Sigmoid colon (tissue), 7 donors: Measurements from ENCODE around the gene NFX1. TPM values are rescaled to one million over a fixed set of nuclear protein-coding genes. Genes with fewer than 3 reads are reported as not detected.

Source experiments
- DNase-seq: peaks from one replicate; pipeline ENCODE4 v3.0.0-alpha.2; 2019
- H3K27ac ChIP-seq, 4 donors: fragments of 200-600 bp; sonication (generic); one replicate each; pipeline ENCODE4 v1.5.1; 2016 to 2019; ENCODE audit warnings: mild to moderate bottlenecking in 1 of 4
- H3K27me3 ChIP-seq, 3 donors: fragments of 200-600 bp; sonication (generic); one replicate each; pipeline ENCODE4 v1.5.1; 2019; ENCODE audit warnings: mild to moderate bottlenecking in 1 of 3
- H3K36me3 ChIP-seq, 4 donors: fragments of 200-600 bp; sonication (generic); one replicate each; pipeline ENCODE4 v1.5.1; 2016 to 2019
- H3K4me1 ChIP-seq, 4 donors: fragments of 200-600 bp; sonication (generic); one replicate each; pipeline ENCODE4 v1.5.1; 2017 to 2019
- H3K4me3 ChIP-seq, 4 donors: fragments of 200-600 bp; sonication (generic); one replicate each; pipeline ENCODE4 v1.5.1; 2017 to 2019; ENCODE audit warnings: mild to moderate bottlenecking in 2 of 4, moderate library complexity in 1 of 4
- H3K9me3 ChIP-seq, 4 donors: fragments of 200-600 bp in 3 of 4; sonication (generic) in 3 of 4; one replicate each; pipeline versions ENCODE4 v1.5.1 to v1.6.1; 2013 to 2019
- CTCF ChIP-seq, 4 experiments: fragments of 450-650 bp in 3 of 4; fragments of 200-600 bp in 1 of 4; IDR thresholded peaks; one replicate each; pipeline ENCODE4 v1.5.1; 2016 to 2019; ENCODE audit warnings: antibody characterized with exemption in 4 of 4, mild to moderate bottlenecking in 3 of 4, moderate library complexity in 2 of 4
- EP300 ChIP-seq, 4 donors: sonication (generic); formaldehyde crosslinking; IDR thresholded peaks; one replicate each; pipeline ENCODE4 v1.6.1; 2017; ENCODE audit warnings: antibody characterized with exemption in 4 of 4
- POLR2A ChIP-seq, 2 donors: fragments of 450-650 bp; IDR thresholded peaks; one replicate each; pipeline ENCODE4 v1.6.1; 2016; ENCODE audit warnings: antibody characterized with exemption in 2 of 2, mild to moderate bottlenecking in 2 of 2, moderate library complexity in 2 of 2
- POLR2AphosphoS5 ChIP-seq, 4 donors: sonication (generic); formaldehyde crosslinking; IDR thresholded peaks; one replicate each; pipeline ENCODE4 v1.6.1; 2017; ENCODE audit warnings: antibody characterized with exemption in 4 of 4
- WGBS, 2 donors: extraction: QIAGEN DNeasy Blood & Tissue Kit; methylation state at CpG; one replicate each; pipeline ENCODE4 v1.1.7; 2013; 5-methylcytosine and 5-hydroxymethylcytosine counted together
- intact Hi-C: fragments of 100-400 bp; cut with DNase I; formaldehyde crosslinking; loops from one replicate; pipeline ENCODE4 v1.15.1; 2023
- polyA plus RNA-seq, 3 donors: library from polyadenylated mRNA; stranded (reverse); fragments of 200-250 nt; gene quantifications; one replicate each; pipeline ENCODE4 v1.2.3, GENCODE V29; 2013
- total RNA-seq, 4 donors: library from RNA; depleted of rRNA; stranded (reverse); fragments of >200 nt; gene quantifications; one replicate each; pipeline ENCODE4 v1.1.0, GENCODE V29; 2016
- donor health status: healthy with polysubstance abuse.
- donor health status: Bipolar disorder and iron deficiency.
- donor health status: healthy.

Gene NFX1
- total and polyA plus RNA-seq, 7 donors = 15.7 to 40.7 (median 34.3) TPM

GRCh38 chr9:33265211-33265865 is 25.0 kb upstream of the NFX1 start:
- Histone ChIP-seq H3K9me3 (no peaks in the 10 kb centered on the region), H3K36me3 (peaks cover 7 to 62% (median 18%) of the 10 kb centered on the region in 4 donors)
- WGBS, 2 donors = 18 to 23% methylated on average over 13 of the region's 13 CpGs

GRCh38 chr9:33267151-33267767 is 23.1 kb upstream of the NFX1 start:
- Histone ChIP-seq H3K27ac (no peak overlapping the region), H3K4me3 (no peak overlapping the region), H3K36me3 (peaks cover 14 to 62% (median 20%) of the 10 kb centered on the region in 4 donors), H3K9me3 (no peaks in the 10 kb centered on the region), H3K27me3 (no peaks in the 10 kb centered on the region), H3K4me1 (peaks cover 0 to 38% (median 22%) of the 10 kb centered on the region in 4 donors)
- intact Hi-C loops = no loop called here
- DNase-seq = no peak
- no peak for TF ChIP-seq CTCF (IDR thresholded peaks at IDR 0.05)
- no peak for TF ChIP-seq POLR2AphosphoS5 (IDR thresholded peaks at IDR 0.05)
- TF ChIP-seq EP300 (IDR thresholded peaks at IDR 0.05) = no peak
- TF ChIP-seq POLR2A (IDR thresholded peaks at IDR 0.05) = no peak

More at GRCh38 chr9:33265211-33265865, 25.0 kb upstream of the NFX1 start:
- DNase-seq = peak; percentile 72
- Histone ChIP-seq H3K27me3 (no peaks in the 10 kb centered on the region), H3K27ac (peak overlapping the region; percentile 89 to 95 (median 94)), H3K4me1 (peaks cover 0 to 38% (median 22%) of the 10 kb centered on the region in 4 donors), H3K4me3 (peak overlapping the region; percentile 60 to 96 (median 80))
- intact Hi-C loops = no loop called here
- TF ChIP-seq EP300 (IDR thresholded peaks at IDR 0.05) (no peak), POLR2AphosphoS5 (IDR thresholded peaks at IDR 0.05) (no peak), POLR2A (IDR thresholded peaks at IDR 0.05) (no peak)

- no peak for DNase-seq
- Histone ChIP-seq H3K36me3 (peaks cover 14 to 89% (median 27%) of the 10 kb centered on the region in 4 donors), H3K9me3 (no peaks in the 10 kb centered on the region), H3K27ac (no peak overlapping the region), H3K4me1 (peaks cover 0 to 26% (median 13%) of the 10 kb centered on the region in 4 donors), H3K27me3 (no peaks in the 10 kb centered on the region), H3K4me3 (no peak overlapping the region)
- 97% methylated on average over 3 of the region's 3 CpGs for WGBS, 2 donors
- intact Hi-C loops = no loop called here
- no peak for TF ChIP-seq CTCF (IDR thresholded peaks at IDR 0.05)
- no peak for TF ChIP-seq EP300 (IDR thresholded peaks at IDR 0.05)
- no peak for TF ChIP-seq POLR2A (IDR thresholded peaks at IDR 0.05)
- no peak for TF ChIP-seq POLR2AphosphoS5 (IDR thresholded peaks at IDR 0.05)
These were observed 20.2 kb upstream of the NFX1 start for GRCh38 chr9:33270146-33270545.

GRCh38 chr9:33272061-33272460 is 18.3 kb upstream of the NFX1 start:
- intact Hi-C loops = no loop called here
- Histone ChIP-seq H3K4me3 (no peak overlapping the region), H3K9me3 (no peaks in the 10 kb centered on the region), H3K27me3 (no peaks in the 10 kb centered on the region), H3K4me1 (peaks cover 0 to 7% (median 0%) of the 10 kb centered on the region in 4 donors), H3K36me3 (peaks cover 11 to 99% (median 35%) of the 10 kb centered on the region in 4 donors), H3K27ac (no peak overlapping the region)
- 17 to 85% methylated on average over 1 of the region's 1 CpG for WGBS, 2 donors
- DNase-seq = no peak
- no peak for TF ChIP-seq POLR2AphosphoS5 (IDR thresholded peaks at IDR 0.05)
- TF ChIP-seq CTCF (IDR thresholded peaks at IDR 0.05) = no peak
- TF ChIP-seq POLR2A (IDR thresholded peaks at IDR 0.05) = no peak
- no peak for TF ChIP-seq EP300 (IDR thresholded peaks at IDR 0.05)

GRCh38 chr9:33273266-33273971 is 16.9 kb upstream of the NFX1 start:
- TF ChIP-seq CTCF (IDR thresholded peaks at IDR 0.05) (no peak), POLR2A (IDR thresholded peaks at IDR 0.05) (no peak), POLR2AphosphoS5 (IDR thresholded peaks at IDR 0.05) (no peak), EP300 (IDR thresholded peaks at IDR 0.05) (no peak)
- no peaks in the 10 kb centered on the region for H3K9me3 ChIP-seq
- H3K27ac ChIP-seq = no peak overlapping the region
- H3K36me3 ChIP-seq = peaks cover 18 to 99% (median 46%) of the 10 kb centered on the region in 4 donors
- intact Hi-C loops = no loop called here
- H3K4me3 ChIP-seq = no peak overlapping the region
- no peak for DNase-seq
- H3K4me1 ChIP-seq = no peaks in the 10 kb centered on the region
- 58 to 77% methylated on average over 3 of the region's 3 CpGs for WGBS, 2 donors
- no peaks in the 10 kb centered on the region for H3K27me3 ChIP-seq
